ENCODE results near the gene DSCAML1.

DNA sequence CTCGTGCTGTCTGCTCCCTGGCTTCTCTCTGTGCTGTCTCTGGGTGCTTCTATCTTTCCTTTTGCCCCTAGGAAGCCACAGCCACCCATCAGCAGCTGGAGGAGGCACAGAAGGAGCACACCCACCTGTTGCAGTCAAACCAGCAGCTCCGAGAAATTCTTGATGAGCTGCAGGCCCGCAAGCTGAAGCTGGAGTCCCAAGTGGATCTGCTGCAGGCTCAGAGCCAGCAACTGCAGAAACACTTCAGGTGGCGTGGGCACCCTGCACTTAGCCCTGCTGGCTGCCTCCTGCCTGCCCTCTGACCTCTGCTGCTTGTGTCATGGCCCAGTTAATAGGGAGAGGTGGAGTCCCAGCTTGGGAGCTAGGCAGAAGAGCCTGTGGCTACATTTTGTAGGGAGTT is 401.5 kb downstream of the DSCAML1 start:
- TF ChIP-seq, protein P1, sequence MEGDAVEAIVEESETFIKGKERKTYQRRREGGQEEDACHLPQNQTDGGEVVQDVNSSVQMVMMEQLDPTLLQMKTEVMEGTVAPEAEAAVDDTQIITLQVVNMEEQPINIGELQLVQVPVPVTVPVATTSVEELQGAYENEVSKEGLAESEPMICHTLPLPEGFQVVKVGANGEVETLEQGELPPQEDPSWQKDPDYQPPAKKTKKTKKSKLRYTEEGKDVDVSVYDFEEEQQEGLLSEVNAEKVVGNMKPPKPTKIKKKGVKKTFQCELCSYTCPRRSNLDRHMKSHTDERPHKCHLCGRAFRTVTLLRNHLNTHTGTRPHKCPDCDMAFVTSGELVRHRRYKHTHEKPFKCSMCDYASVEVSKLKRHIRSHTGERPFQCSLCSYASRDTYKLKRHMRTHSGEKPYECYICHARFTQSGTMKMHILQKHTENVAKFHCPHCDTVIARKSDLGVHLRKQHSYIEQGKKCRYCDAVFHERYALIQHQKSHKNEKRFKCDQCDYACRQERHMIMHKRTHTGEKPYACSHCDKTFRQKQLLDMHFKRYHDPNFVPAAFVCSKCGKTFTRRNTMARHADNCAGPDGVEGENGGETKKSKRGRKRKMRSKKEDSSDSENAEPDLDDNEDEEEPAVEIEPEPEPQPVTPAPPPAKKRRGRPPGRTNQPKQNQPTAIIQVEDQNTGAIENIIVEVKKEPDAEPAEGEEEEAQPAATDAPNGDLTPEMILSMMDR (IDR thresholded peaks at IDR 0.05 in 2 of 3, conservative IDR thresholded peaks at IDR 0.05 in 1 of 3; ENCODE audit: borderline replicate concordance in 1 of 3, insufficient read depth in 1 of 3, low read depth in 2 of 3, low read length in 2 of 3): no peak
- TF ChIP-seq, protein P2, sequence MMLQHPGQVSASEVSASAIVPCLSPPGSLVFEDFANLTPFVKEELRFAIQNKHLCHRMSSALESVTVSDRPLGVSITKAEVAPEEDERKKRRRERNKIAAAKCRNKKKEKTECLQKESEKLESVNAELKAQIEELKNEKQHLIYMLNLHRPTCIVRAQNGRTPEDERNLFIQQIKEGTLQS (IDR thresholded peaks at IDR 0.05): no peak
- no peak for TF ChIP-seq POLR2AphosphoS5 (IDR thresholded peaks at IDR 0.05; ENCODE audit: low read depth, low read length)
- TF ChIP-seq, protein P3, sequence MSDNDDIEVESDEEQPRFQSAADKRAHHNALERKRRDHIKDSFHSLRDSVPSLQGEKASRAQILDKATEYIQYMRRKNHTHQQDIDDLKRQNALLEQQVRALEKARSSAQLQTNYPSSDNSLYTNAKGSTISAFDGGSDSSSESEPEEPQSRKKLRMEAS (IDR thresholded peaks at IDR 0.05): no peak
- no peak for TF ChIP-seq TCF7L2 (IDR thresholded peaks at IDR 0.05; ENCODE audit: borderline replicate concordance, extremely low read depth, insufficient read depth, insufficient read length)
- TF ChIP-seq SRF (IDR thresholded peaks at IDR 0.05; ENCODE audit: low read depth): no peak
- TF ChIP-seq POLR2A (IDR thresholded peaks at IDR 0.05; ENCODE audit: borderline replicate concordance, extremely low read depth, insufficient read depth, insufficient read length): no peak

All from HCT116 (cell line).